H1 (cell line): ENCODE measurements around the gene NSG2. TPM values are rescaled to one million over a fixed set of nuclear protein-coding genes. Genes with fewer than 3 reads are reported as not detected.

ENCODE experiments used
- CTCF ChIA-PET: fragments of 300-600 bp; sonication (Branson Sonifier 250); formaldehyde crosslinking; loops from one replicate; lab custom pipeline; 2021; ENCODE audit not compliant: partially characterized antibody; lab: Charles Lee
- POLR2A ChIA-PET: fragments of 300-600 bp; sonication (Branson Sonifier 250); formaldehyde crosslinking; loops from one replicate; lab custom pipeline; 2021; ENCODE audit warnings: inconsistent platforms; ENCODE audit not compliant: partially characterized antibody; lab: Charles Lee
- DNase-seq, 2 experiments: peaks; one replicate each; pipeline versions ENCODE4 v3.0.0 to v3.0.0-alpha.2; 2010 to 2022; ENCODE audit warnings: low spot score in 2 of 2, low read depth in 1 of 2, mixed read lengths in 1 of 2
- FAIRE-seq: peaks from 2 replicates; lab custom pipeline; 2011; peaks lifted over from hg19 to GRCh38; lab: Jason Lieb, UNC
- H2AFZ ChIP-seq: 2 replicates; pipeline ENCODE4 v1.8.1; 2012; ENCODE audit warnings: low read length, inconsistent platforms
- H2AK5ac ChIP-seq: 2 replicates; pipeline ENCODE4 v1.6.1; 2013; ENCODE audit warnings: low read depth, low read length
- H2BK120ac ChIP-seq: replicated peaks from 2 replicates; pipeline ENCODE3; 2013; ENCODE audit warnings: low read depth, low read length, inconsistent platforms
- H2BK12ac ChIP-seq: 2 replicates; pipeline ENCODE4 v1.6.1; 2013; ENCODE audit warnings: low read depth, low read length
- H2BK15ac ChIP-seq: 2 replicates; pipeline ENCODE4 v1.6.1; 2013; ENCODE audit warnings: low read length
- H2BK20ac ChIP-seq: 2 replicates; pipeline ENCODE4 v1.6.1; 2013; ENCODE audit warnings: low read length
- H2BK5ac ChIP-seq: 2 replicates; pipeline ENCODE4 v1.6.1; 2013; ENCODE audit warnings: low read depth, low read length
- H3K14ac ChIP-seq: 2 replicates; pipeline ENCODE4 v1.6.1; 2013; ENCODE audit warnings: inconsistent platforms; ENCODE audit not compliant: insufficient read length
- H3K18ac ChIP-seq: 2 replicates; pipeline ENCODE4 v1.6.1; 2013; ENCODE audit warnings: low read length; ENCODE audit errors: extremely low read depth
- H3K23ac ChIP-seq: 2 replicates; pipeline ENCODE4 v1.6.1; 2013; ENCODE audit warnings: inconsistent platforms; ENCODE audit not compliant: insufficient read length
- H3K23me2 ChIP-seq: 2 replicates; pipeline ENCODE4 v1.6.1; 2013; ENCODE audit warnings: low read depth, low read length
- H3K27ac ChIP-seq: 2 replicates; pipeline ENCODE4 v1.6.1; 2011; ENCODE audit warnings: low read depth, low read length, inconsistent platforms
- H3K27me3 ChIP-seq, 4 experiments: replicated peaks in 1 of 4; 1 replicate in 1 of 4; 2 replicates in 3 of 4; pipeline versions ENCODE4 v1.6.1 to v1.8.1; 2011 to 2013; ENCODE audit warnings: low read length in 3 of 4, mild to moderate bottlenecking in 3 of 4, inconsistent platforms in 2 of 4, mixed read lengths in 2 of 4, moderate library complexity in 1 of 4; ENCODE audit not compliant: control insufficient read depth in 3 of 4, insufficient read depth in 3 of 4; ENCODE audit errors: extremely low read depth in 1 of 4
- H3K36me3 ChIP-seq, 4 experiments: 2 replicates each; pipeline versions ENCODE4 v1.6.1 to v1.8.1; 2011 to 2013; ENCODE audit warnings: mild to moderate bottlenecking in 4 of 4, low read length in 3 of 4, moderate library complexity in 2 of 4, control low read depth in 1 of 4, inconsistent platforms in 1 of 4; ENCODE audit not compliant: insufficient read depth in 4 of 4, control insufficient read depth in 2 of 4
- H3K4ac ChIP-seq: replicated peaks from 2 replicates; pipeline ENCODE3; 2013; ENCODE audit warnings: low read length, low read depth, mixed read lengths, inconsistent platforms; ENCODE audit not compliant: insufficient read length
- H3K4me1 ChIP-seq, 4 experiments: replicated peaks in 1 of 4; 1 replicate in 1 of 4; 2 replicates in 3 of 4; pipeline versions ENCODE4 v1.6.1 to v1.8.1; 2011 to 2013; ENCODE audit warnings: low read length in 3 of 4, inconsistent platforms in 2 of 4, mixed read lengths in 1 of 4; ENCODE audit not compliant: insufficient read depth in 4 of 4, control insufficient read depth in 3 of 4
- H3K4me2 ChIP-seq, 2 experiments: 2 replicates each; pipeline versions ENCODE4 v1.6.1 to v1.8.1; 2011 to 2013; ENCODE audit warnings: low read depth in 2 of 2, low read length in 2 of 2, control low read depth in 1 of 2, inconsistent platforms in 1 of 2, mild to moderate bottlenecking in 1 of 2; ENCODE audit not compliant: insufficient read depth in 1 of 2
- H3K4me3 ChIP-seq, 4 experiments: fragments of 200-600, 300-600 bp in 1 of 4; sonication (generic), shearing (Covaris generic), sonication (Bioruptor Twin) in 1 of 4; 2 replicates each; pipeline versions ENCODE4 v1.5.1 to v1.8.1; 2011 to 2016; ENCODE audit warnings: low read length in 4 of 4, low read depth in 3 of 4, control low read depth in 2 of 4, inconsistent platforms in 2 of 4, mild to moderate bottlenecking in 2 of 4, mixed read lengths in 1 of 4, moderate library complexity in 1 of 4; ENCODE audit not compliant: insufficient read depth in 2 of 4; ENCODE audit errors: extremely low read depth in 1 of 4
- H3K56ac ChIP-seq: replicated peaks from 2 replicates; pipeline ENCODE3; 2013; ENCODE audit warnings: low read depth, mild to moderate bottlenecking, mixed read lengths, low read length, inconsistent platforms; ENCODE audit not compliant: insufficient read length
- H3K79me1 ChIP-seq: 2 replicates; pipeline ENCODE4 v1.6.1; 2013; ENCODE audit warnings: low read depth, low read length, control low read depth
- H3K79me2 ChIP-seq, 2 experiments: 2 replicates each; pipeline versions ENCODE4 v1.6.1 to v1.8.1; 2012 to 2013; ENCODE audit warnings: low read length in 2 of 2, mild to moderate bottlenecking in 2 of 2, inconsistent platforms in 1 of 2; ENCODE audit not compliant: insufficient read depth in 2 of 2, control insufficient read depth in 1 of 2
- H3K9ac ChIP-seq, 4 experiments: replicated peaks in 1 of 4; 1 replicate in 1 of 4; 2 replicates in 3 of 4; pipeline versions ENCODE4 v1.6.1 to v1.8.1; 2011 to 2013; ENCODE audit warnings: low read depth in 3 of 4, low read length in 3 of 4, control low read depth in 2 of 4, mild to moderate bottlenecking in 2 of 4, moderate library complexity in 2 of 4, inconsistent platforms in 1 of 4; ENCODE audit errors: extremely low read depth in 1 of 4
- H3K9me3 ChIP-seq, 2 experiments: 2 replicates each; pipeline versions ENCODE4 v1.6.1 to v1.8.1; 2012 to 2013; ENCODE audit warnings: mild to moderate bottlenecking in 2 of 2, moderate library complexity in 2 of 2, control low read depth in 1 of 2, inconsistent platforms in 1 of 2, low read depth in 1 of 2, low read length in 1 of 2, mixed read lengths in 1 of 2; ENCODE audit not compliant: insufficient read depth in 2 of 2
- H4K20me1 ChIP-seq, 2 experiments: replicated peaks in 1 of 2; 2 replicates each; pipeline versions ENCODE3 to v1.8.1; 2011 to 2013; ENCODE audit warnings: inconsistent platforms in 2 of 2, low read length in 2 of 2, mild to moderate bottlenecking in 1 of 2; ENCODE audit not compliant: insufficient read depth in 2 of 2, control insufficient read depth in 1 of 2
- H4K5ac ChIP-seq: 2 replicates; pipeline ENCODE4 v1.6.1; 2013; ENCODE audit warnings: low read length, low read depth, mixed read lengths, inconsistent platforms; ENCODE audit not compliant: insufficient read length
- H4K8ac ChIP-seq: 2 replicates; pipeline ENCODE4 v1.8.0; 2013; ENCODE audit warnings: mild to moderate bottlenecking, moderate library complexity, low read length, inconsistent platforms; ENCODE audit not compliant: insufficient read depth; ENCODE audit errors: extremely low read depth
- H4K91ac ChIP-seq: replicated peaks from 2 replicates; pipeline ENCODE3; 2013; ENCODE audit warnings: low read length, mixed read lengths, inconsistent platforms; ENCODE audit not compliant: insufficient read length
- CBX5 ChIP-seq: fragments of 300-800, 300-1000 bp; sonication (generic); IDR thresholded peaks from 2 replicates; pipeline ENCODE4 v1.7.1; 2016; ENCODE audit warnings: antibody characterized with exemption, low read length, low read depth
- CTBP2 ChIP-seq: IDR thresholded peaks from 2 replicates; pipeline ENCODE4 v1.7.0; 2011; ENCODE audit warnings: borderline replicate concordance, mild to moderate bottlenecking, moderate library complexity, mixed read lengths, low read length; ENCODE audit not compliant: insufficient read depth, insufficient read length
- FOSL1 ChIP-seq: IDR thresholded peaks from 2 replicates; pipeline ENCODE4 v1.6.1; 2011; ENCODE audit warnings: mild to moderate bottlenecking, low read depth, low read length, moderate library complexity; ENCODE audit not compliant: insufficient read depth
- GTF2F1 ChIP-seq: IDR thresholded peaks from 2 replicates; pipeline ENCODE4 v1.6.1; 2012; ENCODE audit warnings: low read depth, low read length, improper control_type of control experiment, borderline replicate concordance
- POLR2A ChIP-seq, 2 experiments: IDR thresholded peaks; 1 replicate in 1 of 2; 2 replicates in 1 of 2; pipeline ENCODE4 v1.6.1; 2011; ENCODE audit warnings: low read depth in 2 of 2, low read length in 2 of 2, mild to moderate bottlenecking in 2 of 2; ENCODE audit errors: control extremely low read depth in 1 of 2
- POU5F1 ChIP-seq: IDR thresholded peaks from 2 replicates; pipeline ENCODE4 v1.6.1; 2011; ENCODE audit warnings: low read depth, mild to moderate bottlenecking, low read length, moderate library complexity
- SIX5 ChIP-seq: IDR thresholded peaks from 2 replicates; pipeline ENCODE4 v1.6.1; 2011; ENCODE audit warnings: mild to moderate bottlenecking, low read depth, low read length
- SP1 ChIP-seq: IDR thresholded peaks from 2 replicates; pipeline ENCODE4 v1.6.1; 2011; ENCODE audit warnings: low read depth, low read length
- SP4 ChIP-seq: IDR thresholded peaks from 2 replicates; pipeline ENCODE4 v1.6.1; 2012; ENCODE audit warnings: low read length, inconsistent platforms
- SRF ChIP-seq: IDR thresholded peaks from 2 replicates; pipeline ENCODE4 v1.6.1; 2011; ENCODE audit warnings: mild to moderate bottlenecking, low read depth, low read length, moderate library complexity
- USF2 ChIP-seq: IDR thresholded peaks from 2 replicates; pipeline ENCODE4 v1.6.1; 2011; ENCODE audit warnings: low read length, improper control_type of control experiment
- YY1 ChIP-seq: IDR thresholded peaks from 2 replicates; pipeline ENCODE4 v1.6.1; 2011; ENCODE audit warnings: low read depth, mild to moderate bottlenecking, low read length
- WGBS, 2 experiments: shearing (Covaris generic) in 1 of 2; methylation state at CpG; one replicate each; pipeline versions ENCODE4 v1.1.6 to v1.1.7; 2013 to 2015; ENCODE audit warnings: low lambda C conversion rate in 2 of 2, mixed read lengths in 2 of 2, inconsistent platforms in 1 of 2, low coverage in 1 of 2, missing lambda C conversion rate in 1 of 2; ENCODE audit not compliant: insufficient replicate concordance in 2 of 2, insufficient coverage in 1 of 2, insufficient read length in 1 of 2; ENCODE audit errors: extremely low coverage in 1 of 2, missing lambda C conversion rate in 1 of 2; 5-methylcytosine and 5-hydroxymethylcytosine counted together
- polyA plus RNA-seq, 7 experiments: library from polyadenylated mRNA; depleted of rRNA in 3 of 7; stranded (reverse) in 5 of 7; unstranded in 2 of 7; fragments of >200 nt in 5 of 7; fragments of 200-250 nt in 2 of 7; gene quantifications; 1 replicate in 5 of 7; 2 replicates in 1 of 7; 4 replicates in 1 of 7; pipeline versions ENCODE4 v1.2.1 to v1.2.3, GENCODE V29; 2011 to 2013; ENCODE audit warnings: missing spikeins in 2 of 7, mixed read lengths in 2 of 7
- total RNA-seq: library from RNA; stranded (reverse); fragmentation: NEBNext Ultra II Directional; extraction: Animal tissue kit (Norgen Biotek cat#: 25700); gene quantifications from 2 replicates; pipeline ENCODE4 v1.2.1, GENCODE V29; 2021
- TF ChIP-seq, protein P1 (sequence below): IDR thresholded peaks from 2 replicates; pipeline ENCODE4 v1.6.1; 2012; ENCODE audit warnings: low read length, inconsistent platforms

NSG2 gene
- total and polyA plus RNA-seq, 2 of the 8 experiments (the other 6 are each of a cell fraction or from before 2014, with no cell fraction given): 0.56 to 0.78 TPM

DNA sequence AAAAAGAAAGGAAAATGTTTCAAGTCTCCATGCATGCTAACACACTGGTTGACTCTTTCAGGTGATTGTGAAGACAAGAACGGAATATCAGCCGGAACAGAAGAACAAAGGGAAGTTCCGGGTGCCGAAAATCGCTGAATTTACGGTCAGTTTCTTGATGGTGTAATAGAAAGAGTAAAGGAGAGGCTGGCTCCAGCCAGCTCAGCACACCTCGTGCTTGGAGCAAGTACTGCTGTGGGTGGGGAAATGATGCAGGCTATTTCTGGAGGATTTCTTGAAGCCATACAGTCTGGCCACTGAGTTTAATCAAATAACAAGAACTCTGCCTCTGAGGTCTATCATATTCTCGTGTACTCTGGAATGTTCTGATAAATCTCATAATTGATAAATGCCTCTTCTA, 18.7 kb downstream of the NSG2 start:
- Histone ChIP-seq H3K23me2 (peaks cover 5% of the 10 kb centered on the region; the same call in 1 of the 2 replicates), H2BK20ac (no peak overlapping the region), H2AK5ac (no peak overlapping the region), H3K4me3 (no peak overlapping the region), H3K9me3 (no peaks in the 10 kb centered on the region), H3K36me3 (no peaks in the 10 kb centered on the region), H4K8ac (no peak overlapping the region), H4K20me1 (no peaks in the 10 kb centered on the region), H2BK5ac (no peak overlapping the region), H4K91ac (no peak overlapping the region), H4K5ac (no peak overlapping the region), H3K4ac (no peak overlapping the region), H2AFZ (no peak overlapping the region), H3K79me2 (no peaks in the 10 kb centered on the region), H2BK12ac (no peak overlapping the region), H3K4me2 (no peak overlapping the region), H3K14ac (no peak overlapping the region), H3K4me1 (no peaks in the 10 kb centered on the region), H3K9ac (no peak overlapping the region), H2BK15ac (no peak overlapping the region), H2BK120ac (no peak overlapping the region), H3K23ac (no peak overlapping the region), H3K18ac (no peak overlapping the region), H3K27me3 (no peaks in the 10 kb centered on the region), H3K27ac (no peak overlapping the region), H3K79me1 (no peaks in the 10 kb centered on the region), H3K56ac (no peak overlapping the region)
- CTCF ChIA-PET: interaction anchor here (0.8 kb wide), 1 partner anchor 253 kb away, joined by 4 read pairs; no protein-coding TSS in a partner anchor
- FAIRE-seq (no peak), DNase-seq (no peak)
- WGBS, 2 experiments: 89% methylated on average over 8 of the region's 8 CpGs; no CpG with 5 or more reads in 1 of the 2 experiments
- POLR2A ChIA-PET: interaction anchor here (1.4 kb wide), 1 partner anchor 15 kb away, joined by 4 read pairs; no protein-coding TSS in a partner anchor
- TF ChIP-seq CBX5 (no peak), SP4 (no peak), FOSL1 (no peak), SIX5 (no peak), POLR2A (IDR thresholded peaks at IDR 0.05; ENCODE audit: control extremely low read depth in 1 of 2, low read depth in 2 of 2, low read length in 2 of 2) (no peak), POU5F1 (no peak), GTF2F1 (no peak), YY1 (no peak), SRF (no peak), SP1 (no peak), USF2 (no peak), CTBP2 (no peak)
- TF ChIP-seq, protein P1, sequence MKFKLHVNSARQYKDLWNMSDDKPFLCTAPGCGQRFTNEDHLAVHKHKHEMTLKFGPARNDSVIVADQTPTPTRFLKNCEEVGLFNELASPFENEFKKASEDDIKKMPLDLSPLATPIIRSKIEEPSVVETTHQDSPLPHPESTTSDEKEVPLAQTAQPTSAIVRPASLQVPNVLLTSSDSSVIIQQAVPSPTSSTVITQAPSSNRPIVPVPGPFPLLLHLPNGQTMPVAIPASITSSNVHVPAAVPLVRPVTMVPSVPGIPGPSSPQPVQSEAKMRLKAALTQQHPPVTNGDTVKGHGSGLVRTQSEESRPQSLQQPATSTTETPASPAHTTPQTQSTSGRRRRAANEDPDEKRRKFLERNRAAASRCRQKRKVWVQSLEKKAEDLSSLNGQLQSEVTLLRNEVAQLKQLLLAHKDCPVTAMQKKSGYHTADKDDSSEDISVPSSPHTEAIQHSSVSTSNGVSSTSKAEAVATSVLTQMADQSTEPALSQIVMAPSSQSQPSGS: no peak
